WTC11 (cell line): ENCODE results near the gene IRF2.

ENCODE experiments used
- FOXK1 ChIP-seq: sonication (generic); formaldehyde crosslinking; IDR thresholded peaks from 2 replicates; pipeline ENCODE4 v1.8.0; 2022; ENCODE audit warnings: mild to moderate bottlenecking, moderate library complexity, missing genetic modification reagents
- FOXP1 ChIP-seq: sonication (generic); formaldehyde crosslinking; IDR thresholded peaks from 2 replicates; pipeline ENCODE4 v1.8.0; 2022; ENCODE audit warnings: missing genetic modification reagents, mild to moderate bottlenecking, moderate library complexity, borderline replicate concordance
- KAT7 ChIP-seq: sonication (generic); formaldehyde crosslinking; IDR thresholded peaks from 2 replicates; pipeline ENCODE4 v1.8.1; 2023; ENCODE audit warnings: missing genetic modification reagents, mild to moderate bottlenecking, borderline replicate concordance
- TEAD4 ChIP-seq: sonication (generic); formaldehyde crosslinking; IDR thresholded peaks from 2 replicates; pipeline ENCODE4 v1.8.0; 2022; ENCODE audit warnings: mild to moderate bottlenecking, missing genetic modification reagents
- TF ChIP-seq, protein P1 (sequence below): sonication (generic); formaldehyde crosslinking; IDR thresholded peaks from 2 replicates; pipeline ENCODE4 v1.8.0; 2022; ENCODE audit warnings: mild to moderate bottlenecking, missing genetic modification reagents
- TF ChIP-seq, protein P2 (sequence below): sonication (generic); formaldehyde crosslinking; IDR thresholded peaks from 2 replicates; pipeline ENCODE4 v1.8.0; 2023; ENCODE audit warnings: mild to moderate bottlenecking, missing genetic modification reagents
- TF ChIP-seq, protein P3 (sequence below): fragments of 200-600 bp; IDR thresholded peaks from 2 replicates; pipeline ENCODE4 v1.8.0; 2022; ENCODE audit warnings: antibody characterized with exemption
- TF ChIP-seq, protein P4 (sequence below): sonication (generic); formaldehyde crosslinking; IDR thresholded peaks from 2 replicates; pipeline ENCODE4 v1.8.1; 2022; ENCODE audit warnings: mild to moderate bottlenecking, missing genetic modification reagents, moderate library complexity, borderline replicate concordance
- TF ChIP-seq, protein P5 (sequence below): sonication (generic); formaldehyde crosslinking; IDR thresholded peaks from 2 replicates; pipeline ENCODE4 v1.8.1; 2023; ENCODE audit warnings: mild to moderate bottlenecking, missing genetic modification reagents, borderline replicate concordance
- TF ChIP-seq, protein P6 (sequence below): sonication (generic); formaldehyde crosslinking; IDR thresholded peaks from 2 replicates; pipeline ENCODE4 v1.8.0; 2022; ENCODE audit warnings: missing genetic modification reagents

DNA sequence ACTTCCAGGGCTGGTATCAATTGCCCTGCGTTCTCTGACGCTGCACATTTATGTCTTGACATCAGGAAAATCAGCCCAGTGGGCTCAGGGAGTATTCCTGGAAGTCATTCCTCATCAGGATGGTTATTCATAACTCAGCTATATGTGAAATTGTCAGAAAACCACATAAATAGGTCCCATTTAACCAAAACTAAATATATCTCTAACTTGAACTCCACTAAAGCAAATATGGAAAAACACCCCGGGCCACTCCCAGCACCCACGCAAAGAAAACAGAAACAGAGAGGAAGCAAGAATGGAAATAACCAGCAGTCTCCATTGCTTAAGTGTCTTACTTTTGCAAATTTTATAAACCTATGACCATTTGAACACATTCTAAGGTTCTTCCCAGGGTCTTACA lies 112.0 kb downstream of the IRF2 start:
- TF ChIP-seq FOXP1 (CRISPR knock-in tag) (no peak), FOXK1 (CRISPR knock-in tag) (no peak), TEAD4 (CRISPR knock-in tag) (no peak), KAT7 (CRISPR knock-in tag) (no peak)
- TF ChIP-seq, protein P1, sequence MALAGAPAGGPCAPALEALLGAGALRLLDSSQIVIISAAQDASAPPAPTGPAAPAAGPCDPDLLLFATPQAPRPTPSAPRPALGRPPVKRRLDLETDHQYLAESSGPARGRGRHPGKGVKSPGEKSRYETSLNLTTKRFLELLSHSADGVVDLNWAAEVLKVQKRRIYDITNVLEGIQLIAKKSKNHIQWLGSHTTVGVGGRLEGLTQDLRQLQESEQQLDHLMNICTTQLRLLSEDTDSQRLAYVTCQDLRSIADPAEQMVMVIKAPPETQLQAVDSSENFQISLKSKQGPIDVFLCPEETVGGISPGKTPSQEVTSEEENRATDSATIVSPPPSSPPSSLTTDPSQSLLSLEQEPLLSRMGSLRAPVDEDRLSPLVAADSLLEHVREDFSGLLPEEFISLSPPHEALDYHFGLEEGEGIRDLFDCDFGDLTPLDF, result no peak
- TF ChIP-seq, protein P2, sequence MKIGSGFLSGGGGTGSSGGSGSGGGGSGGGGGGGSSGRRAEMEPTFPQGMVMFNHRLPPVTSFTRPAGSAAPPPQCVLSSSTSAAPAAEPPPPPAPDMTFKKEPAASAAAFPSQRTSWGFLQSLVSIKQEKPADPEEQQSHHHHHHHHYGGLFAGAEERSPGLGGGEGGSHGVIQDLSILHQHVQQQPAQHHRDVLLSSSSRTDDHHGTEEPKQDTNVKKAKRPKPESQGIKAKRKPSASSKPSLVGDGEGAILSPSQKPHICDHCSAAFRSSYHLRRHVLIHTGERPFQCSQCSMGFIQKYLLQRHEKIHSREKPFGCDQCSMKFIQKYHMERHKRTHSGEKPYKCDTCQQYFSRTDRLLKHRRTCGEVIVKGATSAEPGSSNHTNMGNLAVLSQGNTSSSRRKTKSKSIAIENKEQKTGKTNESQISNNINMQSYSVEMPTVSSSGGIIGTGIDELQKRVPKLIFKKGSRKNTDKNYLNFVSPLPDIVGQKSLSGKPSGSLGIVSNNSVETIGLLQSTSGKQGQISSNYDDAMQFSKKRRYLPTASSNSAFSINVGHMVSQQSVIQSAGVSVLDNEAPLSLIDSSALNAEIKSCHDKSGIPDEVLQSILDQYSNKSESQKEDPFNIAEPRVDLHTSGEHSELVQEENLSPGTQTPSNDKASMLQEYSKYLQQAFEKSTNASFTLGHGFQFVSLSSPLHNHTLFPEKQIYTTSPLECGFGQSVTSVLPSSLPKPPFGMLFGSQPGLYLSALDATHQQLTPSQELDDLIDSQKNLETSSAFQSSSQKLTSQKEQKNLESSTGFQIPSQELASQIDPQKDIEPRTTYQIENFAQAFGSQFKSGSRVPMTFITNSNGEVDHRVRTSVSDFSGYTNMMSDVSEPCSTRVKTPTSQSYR, result no peak
- TF ChIP-seq, protein P3, sequence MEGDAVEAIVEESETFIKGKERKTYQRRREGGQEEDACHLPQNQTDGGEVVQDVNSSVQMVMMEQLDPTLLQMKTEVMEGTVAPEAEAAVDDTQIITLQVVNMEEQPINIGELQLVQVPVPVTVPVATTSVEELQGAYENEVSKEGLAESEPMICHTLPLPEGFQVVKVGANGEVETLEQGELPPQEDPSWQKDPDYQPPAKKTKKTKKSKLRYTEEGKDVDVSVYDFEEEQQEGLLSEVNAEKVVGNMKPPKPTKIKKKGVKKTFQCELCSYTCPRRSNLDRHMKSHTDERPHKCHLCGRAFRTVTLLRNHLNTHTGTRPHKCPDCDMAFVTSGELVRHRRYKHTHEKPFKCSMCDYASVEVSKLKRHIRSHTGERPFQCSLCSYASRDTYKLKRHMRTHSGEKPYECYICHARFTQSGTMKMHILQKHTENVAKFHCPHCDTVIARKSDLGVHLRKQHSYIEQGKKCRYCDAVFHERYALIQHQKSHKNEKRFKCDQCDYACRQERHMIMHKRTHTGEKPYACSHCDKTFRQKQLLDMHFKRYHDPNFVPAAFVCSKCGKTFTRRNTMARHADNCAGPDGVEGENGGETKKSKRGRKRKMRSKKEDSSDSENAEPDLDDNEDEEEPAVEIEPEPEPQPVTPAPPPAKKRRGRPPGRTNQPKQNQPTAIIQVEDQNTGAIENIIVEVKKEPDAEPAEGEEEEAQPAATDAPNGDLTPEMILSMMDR, result no peak
- TF ChIP-seq, protein P4, sequence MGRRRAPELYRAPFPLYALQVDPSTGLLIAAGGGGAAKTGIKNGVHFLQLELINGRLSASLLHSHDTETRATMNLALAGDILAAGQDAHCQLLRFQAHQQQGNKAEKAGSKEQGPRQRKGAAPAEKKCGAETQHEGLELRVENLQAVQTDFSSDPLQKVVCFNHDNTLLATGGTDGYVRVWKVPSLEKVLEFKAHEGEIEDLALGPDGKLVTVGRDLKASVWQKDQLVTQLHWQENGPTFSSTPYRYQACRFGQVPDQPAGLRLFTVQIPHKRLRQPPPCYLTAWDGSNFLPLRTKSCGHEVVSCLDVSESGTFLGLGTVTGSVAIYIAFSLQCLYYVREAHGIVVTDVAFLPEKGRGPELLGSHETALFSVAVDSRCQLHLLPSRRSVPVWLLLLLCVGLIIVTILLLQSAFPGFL (CRISPR knock-in tag), result no peak
- TF ChIP-seq, protein P5, sequence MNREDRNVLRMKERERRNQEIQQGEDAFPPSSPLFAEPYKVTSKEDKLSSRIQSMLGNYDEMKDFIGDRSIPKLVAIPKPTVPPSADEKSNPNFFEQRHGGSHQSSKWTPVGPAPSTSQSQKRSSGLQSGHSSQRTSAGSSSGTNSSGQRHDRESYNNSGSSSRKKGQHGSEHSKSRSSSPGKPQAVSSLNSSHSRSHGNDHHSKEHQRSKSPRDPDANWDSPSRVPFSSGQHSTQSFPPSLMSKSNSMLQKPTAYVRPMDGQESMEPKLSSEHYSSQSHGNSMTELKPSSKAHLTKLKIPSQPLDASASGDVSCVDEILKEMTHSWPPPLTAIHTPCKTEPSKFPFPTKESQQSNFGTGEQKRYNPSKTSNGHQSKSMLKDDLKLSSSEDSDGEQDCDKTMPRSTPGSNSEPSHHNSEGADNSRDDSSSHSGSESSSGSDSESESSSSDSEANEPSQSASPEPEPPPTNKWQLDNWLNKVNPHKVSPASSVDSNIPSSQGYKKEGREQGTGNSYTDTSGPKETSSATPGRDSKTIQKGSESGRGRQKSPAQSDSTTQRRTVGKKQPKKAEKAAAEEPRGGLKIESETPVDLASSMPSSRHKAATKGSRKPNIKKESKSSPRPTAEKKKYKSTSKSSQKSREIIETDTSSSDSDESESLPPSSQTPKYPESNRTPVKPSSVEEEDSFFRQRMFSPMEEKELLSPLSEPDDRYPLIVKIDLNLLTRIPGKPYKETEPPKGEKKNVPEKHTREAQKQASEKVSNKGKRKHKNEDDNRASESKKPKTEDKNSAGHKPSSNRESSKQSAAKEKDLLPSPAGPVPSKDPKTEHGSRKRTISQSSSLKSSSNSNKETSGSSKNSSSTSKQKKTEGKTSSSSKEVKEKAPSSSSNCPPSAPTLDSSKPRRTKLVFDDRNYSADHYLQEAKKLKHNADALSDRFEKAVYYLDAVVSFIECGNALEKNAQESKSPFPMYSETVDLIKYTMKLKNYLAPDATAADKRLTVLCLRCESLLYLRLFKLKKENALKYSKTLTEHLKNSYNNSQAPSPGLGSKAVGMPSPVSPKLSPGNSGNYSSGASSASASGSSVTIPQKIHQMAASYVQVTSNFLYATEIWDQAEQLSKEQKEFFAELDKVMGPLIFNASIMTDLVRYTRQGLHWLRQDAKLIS (CRISPR knock-in tag), result no peak
- TF ChIP-seq, protein P6, sequence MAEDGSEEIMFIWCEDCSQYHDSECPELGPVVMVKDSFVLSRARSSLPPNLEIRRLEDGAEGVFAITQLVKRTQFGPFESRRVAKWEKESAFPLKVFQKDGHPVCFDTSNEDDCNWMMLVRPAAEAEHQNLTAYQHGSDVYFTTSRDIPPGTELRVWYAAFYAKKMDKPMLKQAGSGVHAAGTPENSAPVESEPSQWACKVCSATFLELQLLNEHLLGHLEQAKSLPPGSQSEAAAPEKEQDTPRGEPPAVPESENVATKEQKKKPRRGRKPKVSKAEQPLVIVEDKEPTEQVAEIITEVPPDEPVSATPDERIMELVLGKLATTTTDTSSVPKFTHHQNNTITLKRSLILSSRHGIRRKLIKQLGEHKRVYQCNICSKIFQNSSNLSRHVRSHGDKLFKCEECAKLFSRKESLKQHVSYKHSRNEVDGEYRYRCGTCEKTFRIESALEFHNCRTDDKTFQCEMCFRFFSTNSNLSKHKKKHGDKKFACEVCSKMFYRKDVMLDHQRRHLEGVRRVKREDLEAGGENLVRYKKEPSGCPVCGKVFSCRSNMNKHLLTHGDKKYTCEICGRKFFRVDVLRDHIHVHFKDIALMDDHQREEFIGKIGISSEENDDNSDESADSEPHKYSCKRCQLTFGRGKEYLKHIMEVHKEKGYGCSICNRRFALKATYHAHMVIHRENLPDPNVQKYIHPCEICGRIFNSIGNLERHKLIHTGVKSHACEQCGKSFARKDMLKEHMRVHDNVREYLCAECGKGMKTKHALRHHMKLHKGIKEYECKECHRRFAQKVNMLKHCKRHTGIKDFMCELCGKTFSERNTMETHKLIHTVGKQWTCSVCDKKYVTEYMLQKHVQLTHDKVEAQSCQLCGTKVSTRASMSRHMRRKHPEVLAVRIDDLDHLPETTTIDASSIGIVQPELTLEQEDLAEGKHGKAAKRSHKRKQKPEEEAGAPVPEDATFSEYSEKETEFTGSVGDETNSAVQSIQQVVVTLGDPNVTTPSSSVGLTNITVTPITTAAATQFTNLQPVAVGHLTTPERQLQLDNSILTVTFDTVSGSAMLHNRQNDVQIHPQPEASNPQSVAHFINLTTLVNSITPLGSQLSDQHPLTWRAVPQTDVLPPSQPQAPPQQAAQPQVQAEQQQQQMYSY (CRISPR knock-in tag), result no peak
